Measurements from ENCODE around the gene SYNE1. TPM values are rescaled to one million over a fixed set of nuclear protein-coding genes. Genes with fewer than 3 reads are reported as not detected.

SYNE1 gene
- total RNA-seq, 2 donors from 2014 or later = 135 to 184 TPM

DNA sequence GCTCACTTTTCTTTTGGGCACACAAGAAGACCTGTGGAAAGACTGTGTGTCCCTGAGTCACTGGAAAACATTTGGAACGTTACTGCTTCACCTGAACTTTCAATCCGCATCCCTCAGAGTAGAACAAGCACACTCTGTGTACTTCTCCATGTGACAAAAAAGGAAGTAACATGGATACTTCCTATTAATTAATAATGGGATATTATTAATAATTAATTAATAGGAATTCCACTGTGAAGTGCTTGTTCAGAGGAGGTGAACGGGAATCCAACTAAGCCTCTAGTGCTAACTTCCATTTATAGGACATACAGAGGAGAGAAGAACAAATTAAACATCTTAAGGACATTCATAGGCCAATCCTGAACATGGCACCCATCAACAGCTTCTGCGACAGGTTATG, 407.8 kb downstream of the SYNE1 start:
- no peak for DNase-seq (ENCODE audit: low spot score)
- intact Hi-C loops (cut with DNase I) = no loop called here

DNA sequence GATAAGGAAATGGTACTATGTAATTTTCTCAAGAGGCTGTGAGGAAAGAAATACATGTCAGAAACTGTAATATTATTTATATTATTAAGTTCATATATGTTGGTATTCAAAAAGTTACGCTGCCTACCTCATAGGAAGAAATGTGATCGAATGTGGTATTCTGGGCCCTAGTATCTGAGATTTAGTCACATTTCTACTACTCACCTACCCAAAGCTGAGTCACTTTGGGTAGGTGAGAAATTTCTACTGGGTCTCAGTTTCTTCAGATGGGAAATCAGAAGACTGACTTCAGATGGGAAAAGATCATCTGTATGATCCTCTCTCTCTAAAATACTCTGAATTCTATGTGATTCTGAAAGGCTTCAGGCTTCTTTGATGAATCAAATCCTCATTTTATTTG, 411.0 kb downstream of the SYNE1 start:
- intact Hi-C loops (cut with DNase I) = no loop called here

DNA sequence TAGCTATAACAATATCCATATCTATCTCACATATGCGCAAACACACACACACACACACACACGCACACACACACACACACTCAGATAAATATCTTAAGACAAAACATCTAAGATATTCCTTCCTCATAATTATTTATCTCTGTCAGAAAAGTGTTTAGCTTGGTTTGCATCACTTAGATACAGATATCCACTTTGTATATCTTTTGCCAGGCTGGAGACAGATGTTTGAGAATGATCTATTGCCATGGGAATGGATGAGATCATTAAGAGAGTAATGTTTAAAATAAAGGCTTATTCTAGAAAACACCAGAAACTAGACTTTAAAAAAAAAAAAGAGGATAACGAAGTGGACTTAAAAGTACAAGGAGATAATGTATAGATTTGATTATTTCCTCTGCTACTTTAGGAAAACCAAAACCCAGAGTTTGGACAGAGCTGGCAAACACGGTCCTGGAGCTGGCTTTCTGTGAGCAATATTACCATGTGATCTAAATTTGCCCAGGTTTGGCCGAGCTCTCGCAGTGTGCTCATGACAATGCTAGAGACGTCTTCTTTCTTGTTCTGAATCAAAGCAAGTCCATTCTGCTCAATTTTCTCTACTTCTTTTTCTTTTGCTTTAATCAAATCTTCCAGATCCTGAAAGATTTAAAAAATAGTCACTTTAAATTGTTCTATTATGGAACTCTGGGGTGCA, 411.8 kb downstream of the SYNE1 start:
- intact Hi-C loops (cut with DNase I) = no loop called here
- DNase-seq (ENCODE audit: low spot score) = no peak

More for the DNA sequence above, 411.0 kb downstream of the SYNE1 start:
- DNase-seq (ENCODE audit: low spot score) = no peak

DNA sequence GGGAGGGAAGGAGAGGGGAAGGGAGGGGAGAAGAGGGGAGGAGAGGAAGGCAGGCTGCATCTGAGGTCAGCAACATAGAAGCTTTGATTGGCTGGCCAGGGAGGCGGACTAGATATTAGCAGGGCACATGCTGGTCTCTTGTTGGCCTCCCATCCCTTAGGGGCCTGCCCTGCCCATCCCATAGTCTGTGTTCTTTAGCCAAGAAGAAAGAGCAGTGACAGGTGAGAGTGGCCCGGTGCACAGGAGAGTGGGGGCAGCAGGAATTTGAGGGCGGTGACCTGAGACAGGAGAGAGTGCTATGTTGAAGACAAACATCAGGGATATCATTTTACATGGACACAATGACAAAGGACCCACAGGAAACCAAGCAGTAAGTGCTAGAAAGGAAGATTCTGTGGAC, 413.5 kb downstream of the SYNE1 start:
- no peak for DNase-seq (ENCODE audit: low spot score)
- intact Hi-C loops (cut with DNase I) = no loop called here

DNA sequence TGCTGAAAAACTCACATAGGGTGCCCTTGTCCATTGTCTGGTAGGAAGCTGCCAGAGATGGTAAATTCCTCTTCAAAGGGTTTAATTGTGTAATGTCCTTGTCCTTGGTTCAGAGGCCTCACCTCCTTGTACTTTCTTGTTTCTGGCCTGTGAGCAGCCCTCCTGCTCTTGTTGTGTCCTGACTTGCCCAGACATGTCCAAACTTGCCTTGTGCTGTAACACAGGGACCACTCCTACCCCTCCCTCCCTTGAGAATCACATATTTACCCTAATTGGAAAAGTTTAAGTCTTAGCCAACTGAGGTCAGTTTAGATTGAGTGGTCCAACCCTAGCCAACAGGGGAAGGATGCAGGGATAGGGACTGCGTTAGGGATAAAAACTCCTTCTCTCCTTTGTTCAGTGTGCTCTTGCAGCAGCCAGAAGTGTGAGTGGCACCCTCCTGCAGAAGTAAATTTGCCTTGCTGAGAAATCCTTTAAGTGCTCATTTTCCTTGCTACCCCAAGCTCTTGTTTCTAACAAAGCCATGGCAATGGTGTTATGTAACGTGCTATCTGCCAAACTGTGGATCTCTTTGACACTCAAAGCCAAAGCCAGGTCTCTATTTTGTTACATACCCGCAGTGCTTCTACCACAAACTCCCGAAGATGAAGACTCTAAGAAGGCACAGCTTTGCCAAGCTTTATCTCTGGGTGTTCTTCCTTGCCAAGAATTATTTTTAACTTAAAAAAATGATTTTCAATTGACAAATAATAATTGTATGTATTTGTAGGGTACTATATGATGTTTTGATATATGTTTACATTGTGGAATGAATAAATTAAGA, 415.1 kb downstream of the SYNE1 start:
- intact Hi-C loops (cut with DNase I) = no loop called here
- DNase-seq (ENCODE audit: low spot score) = no peak

DNA sequence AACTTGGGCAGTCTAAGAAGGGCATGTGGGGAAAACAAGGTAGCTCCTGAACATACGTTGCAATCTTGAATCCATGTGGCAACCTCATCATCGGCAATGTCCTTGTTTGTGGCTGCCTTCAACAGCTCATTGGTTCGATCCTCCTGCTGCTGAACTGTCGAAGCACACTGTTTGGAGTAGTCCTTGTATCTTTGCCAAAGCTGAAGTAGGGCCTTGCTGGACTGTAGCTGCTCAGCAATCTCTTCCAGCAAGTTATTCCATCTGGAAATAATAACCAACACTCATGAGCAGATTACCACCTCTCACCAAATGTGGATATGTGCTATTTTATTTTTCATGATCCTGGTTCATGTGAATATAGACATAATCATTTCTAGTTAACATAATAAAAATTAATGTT, 416.4 kb downstream of the SYNE1 start:
- intact Hi-C loops (cut with DNase I) = no loop called here
- no peak for DNase-seq (ENCODE audit: low spot score)

DNA sequence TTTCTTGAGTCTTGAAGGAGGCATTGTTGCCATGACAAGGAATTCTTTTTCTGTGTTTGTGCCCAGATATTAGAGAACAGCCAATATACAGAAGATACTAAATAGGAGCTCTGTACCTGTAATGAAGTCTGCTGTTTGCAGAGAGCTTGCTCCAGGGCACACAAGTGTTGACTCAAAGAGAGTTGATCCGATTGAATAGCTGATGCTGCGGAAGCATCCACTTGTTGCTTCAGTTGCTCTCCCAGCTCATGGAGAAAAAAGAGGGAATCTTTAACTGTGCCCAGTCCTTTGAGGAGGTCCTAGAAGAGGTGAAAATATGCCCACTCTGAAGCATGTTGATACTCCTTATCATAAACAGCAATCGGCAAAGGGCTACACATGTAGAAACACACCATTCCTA, 418.3 kb downstream of the SYNE1 start:
- intact Hi-C loops (cut with DNase I) = no loop called here
- DNase-seq (ENCODE audit: low spot score) = no peak

DNA sequence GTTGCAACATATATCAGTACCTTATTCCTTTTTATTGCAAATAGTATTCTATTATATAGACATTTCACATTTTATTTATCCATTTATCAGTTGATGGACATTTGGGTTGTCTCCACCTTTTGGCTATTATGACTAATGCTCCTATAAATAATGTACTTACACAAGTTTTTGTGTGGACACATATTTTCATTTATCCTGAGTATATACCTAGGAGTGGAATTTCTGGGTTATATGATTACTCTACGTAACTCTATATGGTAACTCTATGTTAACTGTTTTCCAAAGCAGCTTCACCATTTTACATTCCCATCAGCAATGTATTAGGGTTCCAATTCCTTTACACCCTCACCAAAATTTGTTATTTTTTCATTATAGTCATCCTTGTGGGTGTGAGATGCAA, 424.7 kb downstream of the SYNE1 start:
- intact Hi-C loops (cut with DNase I) = no loop called here
- DNase-seq (ENCODE audit: low spot score) = no peak

DNA sequence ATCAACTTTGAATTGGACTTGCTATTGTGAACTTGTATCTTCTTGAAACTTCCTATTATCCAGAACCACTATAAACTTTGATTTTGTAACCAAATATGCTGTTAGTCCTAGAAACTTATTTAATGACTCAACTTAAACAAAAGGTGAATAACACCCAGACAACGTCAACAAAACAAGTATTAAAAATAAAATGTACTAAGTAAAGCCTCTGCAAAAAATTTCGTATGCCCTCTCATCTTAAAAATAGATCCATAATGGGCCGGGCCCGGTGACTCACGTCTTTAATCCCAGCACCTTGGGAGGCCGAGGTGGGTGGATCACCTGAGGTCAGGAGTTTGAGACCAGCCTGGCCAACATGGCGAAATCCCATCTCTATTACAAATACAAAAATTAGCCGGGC, 428.0 kb downstream of the SYNE1 start:
- no peak for DNase-seq (ENCODE audit: low spot score)
- intact Hi-C loops (cut with DNase I) = no loop called here

DNA sequence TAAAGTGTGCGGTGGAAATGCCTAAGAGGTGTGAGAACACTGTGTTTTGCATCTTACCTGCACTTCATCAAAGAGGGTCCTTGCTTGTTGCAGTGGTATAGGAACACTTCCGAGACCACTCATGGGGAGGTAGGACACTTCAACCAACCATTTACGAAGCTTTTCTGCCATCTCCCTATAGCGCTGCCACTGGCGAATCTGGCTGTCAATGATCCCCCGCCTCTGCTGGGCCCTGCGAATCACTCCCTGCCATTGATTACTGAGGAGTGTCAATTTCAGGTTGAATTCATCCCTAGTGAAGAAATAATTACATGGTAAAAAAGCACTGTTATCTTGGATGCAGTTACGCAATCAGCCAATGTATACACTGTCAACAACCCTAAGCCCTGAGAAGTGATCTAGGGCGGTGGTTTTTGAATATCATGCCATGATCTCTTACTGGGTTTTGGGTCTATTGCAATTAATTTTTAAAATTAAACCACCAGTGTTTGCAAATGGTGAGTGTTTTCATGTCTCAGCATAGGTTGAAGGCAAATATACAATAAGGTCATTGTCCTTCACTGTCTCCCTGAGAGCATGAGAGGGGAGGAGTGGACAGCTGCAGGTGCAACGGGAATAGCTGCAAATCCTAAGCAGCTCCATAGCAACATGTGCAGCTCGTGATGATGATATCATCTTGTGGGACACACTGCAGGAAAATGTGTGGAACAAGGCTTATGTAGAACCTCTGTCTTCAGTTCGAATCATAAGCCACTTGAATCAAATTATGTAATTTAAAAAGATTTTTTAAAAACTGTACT, 429.0 kb downstream of the SYNE1 start:
- no peak for DNase-seq (ENCODE audit: low spot score)
- intact Hi-C loops (cut with DNase I) = no loop called here

DNA sequence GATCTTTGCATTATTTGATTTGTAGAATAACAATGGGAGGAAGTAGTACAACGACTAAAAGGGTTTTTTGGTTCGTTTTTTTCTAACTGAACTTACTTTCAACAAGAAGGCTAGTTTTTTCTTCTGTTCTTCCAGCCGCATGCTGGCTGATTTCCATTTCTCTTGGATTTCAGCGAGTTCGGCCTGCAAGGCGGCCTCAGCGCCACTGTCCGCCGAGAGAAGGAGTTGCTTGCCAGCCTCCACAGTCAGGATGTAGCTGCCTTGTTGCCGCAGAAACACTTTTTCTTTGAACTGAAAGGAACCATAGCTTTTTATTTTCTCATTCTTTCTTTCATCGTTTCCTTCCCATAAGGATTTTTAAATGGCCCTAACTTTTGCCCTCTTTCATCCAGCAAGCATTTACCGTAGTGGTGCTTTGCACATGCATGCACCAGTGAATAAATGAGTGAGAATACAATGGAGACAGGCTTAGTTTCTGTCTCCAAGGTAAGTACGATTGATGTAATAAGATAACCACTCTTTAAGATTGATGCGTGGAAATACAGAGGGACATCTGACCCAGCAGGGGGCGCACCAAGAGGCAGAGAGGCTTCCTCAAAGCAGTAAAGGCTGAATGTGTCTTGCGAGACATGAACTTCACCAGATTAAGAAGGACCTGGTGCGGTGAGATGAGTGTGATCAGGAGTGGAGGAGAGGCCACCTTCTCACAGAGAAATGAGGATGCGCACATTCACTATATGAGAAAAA, 430.9 kb downstream of the SYNE1 start:
- intact Hi-C loops (cut with DNase I) = no loop called here
- DNase-seq (ENCODE audit: low spot score) = no peak

DNA sequence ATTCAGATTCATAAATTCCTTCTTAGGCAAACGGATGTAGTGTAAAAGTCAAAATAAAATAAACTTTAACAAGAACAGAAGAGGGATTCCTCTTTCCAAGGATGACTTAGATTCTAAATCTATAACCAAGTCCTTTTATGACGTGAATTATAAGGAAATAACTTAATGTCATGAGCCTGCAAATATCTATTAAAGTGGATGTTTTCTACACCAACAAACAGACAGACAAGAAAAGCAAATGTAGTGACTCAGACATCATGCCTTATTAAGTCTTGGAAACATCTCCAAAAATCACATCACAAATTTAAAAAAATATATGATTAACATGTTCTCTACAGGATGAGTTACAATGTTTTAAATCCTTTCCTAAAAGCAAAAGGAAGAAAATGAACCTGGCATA, 432.6 kb downstream of the SYNE1 start:
- DNase-seq (ENCODE audit: low spot score) = no peak
- intact Hi-C loops (cut with DNase I) = no loop called here

DNA sequence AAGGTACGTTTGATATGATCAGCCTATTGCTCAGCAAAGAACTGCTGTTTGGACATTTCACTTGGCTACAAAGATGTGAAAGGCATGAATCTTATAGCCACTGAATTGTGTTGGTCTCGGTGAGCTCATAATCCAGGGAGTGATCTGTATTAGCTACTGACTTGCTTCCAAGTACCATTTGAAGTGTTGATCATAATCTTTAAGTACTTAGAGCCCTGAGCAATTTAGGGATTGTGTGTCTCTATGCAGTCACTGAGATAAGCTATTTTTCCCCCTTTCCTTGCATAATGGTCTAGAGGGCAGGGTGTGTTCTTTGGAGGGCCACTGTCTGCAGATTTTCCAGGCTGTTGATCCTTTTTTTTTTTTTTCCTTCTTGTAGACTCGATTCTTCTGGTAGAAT, 436.0 kb downstream of the SYNE1 start:
- no peak for DNase-seq (ENCODE audit: low spot score)

DNA sequence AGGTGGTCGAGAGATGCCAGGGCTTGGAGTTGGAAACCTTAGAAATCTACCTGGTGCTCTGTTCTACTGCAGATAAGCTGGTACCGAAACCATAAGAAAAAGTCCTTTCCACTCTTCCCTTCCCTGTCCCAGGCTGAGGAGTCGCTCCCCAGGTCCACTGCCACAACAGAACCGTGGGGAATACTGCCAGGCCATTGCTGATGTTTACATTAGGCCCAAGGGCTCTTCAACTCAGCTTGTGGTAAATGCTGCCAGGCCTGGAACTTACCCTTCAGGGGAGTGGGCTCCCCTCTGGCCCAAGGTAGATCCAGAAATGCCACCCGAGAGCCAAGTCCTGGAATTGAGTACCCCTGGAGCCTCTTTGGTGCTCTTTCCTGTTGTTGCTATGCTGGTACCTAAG, 441.3 kb downstream of the SYNE1 start:
- intact Hi-C loops (cut with DNase I) = no loop called here
- DNase-seq (ENCODE audit: low spot score) = no peak

More for the DNA sequence above, 436.0 kb downstream of the SYNE1 start:
- intact Hi-C loops (cut with DNase I) = no loop called here

DNA sequence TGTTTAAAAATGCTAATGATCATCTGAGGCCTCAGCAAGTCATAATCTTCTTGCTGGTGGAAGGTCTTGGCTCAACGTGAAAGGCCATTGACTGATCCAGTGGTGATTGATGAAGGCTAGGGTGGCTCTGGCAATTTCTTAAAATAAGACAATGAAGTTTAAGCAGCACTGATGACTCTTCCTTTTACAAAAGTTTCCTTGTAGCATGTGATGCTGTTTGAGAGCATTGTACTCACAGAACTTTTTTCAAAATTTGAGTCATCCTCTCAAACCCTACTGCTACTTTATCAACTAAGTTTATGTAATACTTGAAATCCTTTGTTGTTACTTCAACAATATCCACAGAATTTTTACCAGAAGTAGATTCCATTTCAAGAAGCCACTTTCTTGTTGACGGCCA, 447.4 kb downstream of the SYNE1 start:
- intact Hi-C loops (cut with DNase I) = no loop called here

DNA sequence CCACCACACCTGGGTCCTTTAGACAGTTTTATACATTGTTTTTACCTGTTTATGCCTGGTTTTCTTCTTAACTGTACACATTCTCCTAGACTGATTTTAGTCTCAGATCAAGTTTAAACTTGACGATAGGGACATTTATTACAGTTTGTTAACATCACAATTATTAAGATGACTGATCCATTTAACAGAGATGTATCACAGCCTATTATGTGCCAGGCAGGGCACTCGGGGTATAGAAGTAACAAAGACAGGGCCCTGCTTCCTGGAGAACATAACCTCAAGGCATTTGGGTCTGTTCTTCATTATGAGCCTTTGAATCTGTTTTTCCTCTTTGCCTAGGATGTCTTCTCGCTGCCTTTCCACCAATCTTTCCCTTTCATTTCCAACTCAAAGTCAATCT, 449.2 kb downstream of the SYNE1 start:
- no peak for DNase-seq (ENCODE audit: low spot score)
- intact Hi-C loops (cut with DNase I) = no loop called here

More for the DNA sequence above, 447.4 kb downstream of the SYNE1 start:
- no peak for DNase-seq (ENCODE audit: low spot score)

DNA sequence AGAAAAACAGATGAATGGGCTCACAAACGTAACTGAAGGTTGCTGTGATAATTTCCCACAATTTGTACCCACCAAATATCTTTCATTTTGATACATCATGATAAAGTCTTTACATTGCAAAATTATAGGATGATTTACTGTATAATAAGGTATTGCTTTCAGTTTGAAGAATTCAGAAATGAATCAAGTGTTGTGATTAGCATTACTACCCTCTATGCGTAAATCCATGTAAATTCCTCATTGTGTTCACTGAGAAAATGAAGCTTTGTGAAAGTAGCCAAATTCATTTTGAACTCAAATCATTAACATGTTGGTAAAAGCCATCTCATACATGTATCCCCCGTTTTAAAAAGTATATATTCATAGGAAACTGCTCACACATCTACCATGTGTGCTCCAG, 450.3 kb downstream of the SYNE1 start:
- intact Hi-C loops (cut with DNase I) = no loop called here
- no peak for DNase-seq (ENCODE audit: low spot score)

DNA sequence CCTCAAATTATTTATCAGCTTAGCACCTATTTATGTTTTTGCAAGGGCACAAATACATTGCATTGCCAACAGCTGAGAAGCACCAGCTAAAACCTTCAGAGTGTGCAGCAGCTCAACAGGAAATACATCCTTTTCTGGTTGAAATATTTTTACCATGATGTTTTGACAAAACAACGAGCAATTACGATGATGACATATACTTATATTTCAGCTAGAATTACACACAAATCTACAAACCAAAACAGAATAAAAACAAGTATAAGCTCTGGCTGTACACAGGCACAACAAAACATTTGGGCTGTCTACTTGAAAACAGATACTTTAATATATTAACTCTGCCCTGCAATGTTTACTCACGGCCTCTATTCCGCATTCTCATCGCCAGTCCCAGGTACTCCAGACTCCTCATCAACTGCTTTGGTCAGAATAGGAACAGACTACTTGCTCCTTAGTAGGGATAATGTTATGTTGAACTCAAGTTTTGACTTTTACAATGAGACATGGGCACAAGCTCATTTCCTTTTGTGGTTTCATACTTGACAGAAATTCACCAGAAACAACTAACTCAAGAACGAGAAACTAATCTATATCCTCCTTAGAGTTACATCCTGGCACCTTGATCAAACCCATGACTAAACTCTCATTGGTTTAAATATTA, 452.1 kb downstream of the SYNE1 start:
- intact Hi-C loops (cut with DNase I) = no loop called here
- no peak for DNase-seq (ENCODE audit: low spot score)

DNA sequence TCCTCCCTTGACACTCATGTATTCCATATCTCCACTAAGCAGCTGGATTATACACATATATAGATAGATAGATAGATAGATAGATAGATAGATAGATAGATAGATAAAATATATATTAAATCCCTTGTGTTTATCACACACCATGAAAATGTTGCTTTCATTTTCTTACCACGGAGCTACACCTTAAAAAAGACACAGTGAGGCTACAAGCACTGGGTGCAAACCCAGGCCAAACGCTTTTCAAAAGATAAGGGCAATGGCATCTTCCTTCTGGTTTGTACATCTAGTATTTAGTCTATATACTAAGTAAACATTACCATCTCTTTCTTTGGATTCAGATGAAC, 452.6 kb downstream of the SYNE1 start:
- intact Hi-C loops (cut with DNase I) = no loop called here
- no peak for DNase-seq (ENCODE audit: low spot score)

Data from posterior vena cava (tissue), 2 donors.